Activated CD4-positive, alpha-beta memory T cell treated with anti-CD3 and anti-CD28 coated beads, Interleukin-2, amount 10 ng/mL, durations not matched to agents 7 days and 5 days (primary cell): Measurements from ENCODE around the gene SFT2D1. TPM values are rescaled to one million over a fixed set of nuclear protein-coding genes. Genes with fewer than 3 reads are reported as not detected.
"Not testable (repeated sequence)": the region's sequence is repeated elsewhere in the genome, so short reads cannot be mapped to it uniquely, and the experiment has no call there.

ENCODE experiments used
- CTCF ChIA-PET: fragments of 350-600 bp; sonication (Branson Sonifier 250); formaldehyde crosslinking; loops from one replicate; lab custom pipeline; 2021; ENCODE audit warnings: antibody characterized with exemption, inconsistent platforms; lab: Charles Lee
- POLR2A ChIA-PET: fragments of 350-600 bp; sonication (Branson Sonifier 250); formaldehyde crosslinking; loops from one replicate; lab custom pipeline; 2021; ENCODE audit warnings: antibody characterized with exemption; lab: Charles Lee
- DNase-seq: peaks from one replicate; pipeline ENCODE4 v3.0.0-alpha.2; 2020
- H3K27ac Mint-ChIP-seq: one replicate; pipeline ENCODE4 v1.8.0; 2021; ENCODE audit warnings: mild to moderate bottlenecking, mixed read lengths
- H3K27me3 Mint-ChIP-seq: one replicate; pipeline ENCODE4 v1.8.0; 2021; ENCODE audit warnings: mixed read lengths
- H3K36me3 Mint-ChIP-seq: one replicate; pipeline ENCODE4 v1.8.0; 2021; ENCODE audit warnings: low read depth, mixed read lengths
- H3K4me1 Mint-ChIP-seq: one replicate; pipeline ENCODE4 v1.8.0; 2021; ENCODE audit warnings: mixed read lengths
- H3K4me3 Mint-ChIP-seq: one replicate; pipeline ENCODE4 v1.8.0; 2021; ENCODE audit warnings: mild to moderate bottlenecking, mixed read lengths
- H3K9me3 Mint-ChIP-seq: one replicate; pipeline ENCODE4 v1.8.0; 2021; ENCODE audit warnings: mixed read lengths
- total RNA-seq, 2 experiments: library from RNA; stranded (reverse); gene quantifications; one replicate each; pipeline ENCODE4 v1.2.3, GENCODE V29; 2021

SFT2D1 gene
- total RNA-seq, 2 experiments from 2014 or later = 70.0 to 72.0 TPM

GRCh38 chr6:166381381-166381732, 39.0 kb upstream of the SFT2D1 start:
- Mint-ChIP-seq H3K27ac (peak overlapping the region; percentile 80), H3K27me3 (no peaks in the 10 kb centered on the region), H3K4me1 (peaks cover 19% of the 10 kb centered on the region), H3K9me3 (no peaks in the 10 kb centered on the region), H3K4me3 (peak overlapping the region; percentile 91), H3K36me3 (no peaks in the 10 kb centered on the region)
- CTCF ChIA-PET = interaction anchor here (0.6 to 4.5 kb wide), 43 partner anchors 9 to 284 kb away, joined by 3 to 38 read pairs (median 5); partner anchors contain the start of gene SFT2D1
- DNase-seq = no peak
- POLR2A ChIA-PET = interaction anchor here (0.9 to 1.3 kb wide), 6 partner anchors 36 to 125 kb away, joined by 3 to 8 read pairs (median 5); partner anchors contain the start of gene SFT2D1

- Mint-ChIP-seq H3K4me1 (peaks cover 19% of the 10 kb centered on the region), H3K27me3 (no peaks in the 10 kb centered on the region), H3K4me3 (no peak overlapping the region), H3K9me3 (no peaks in the 10 kb centered on the region), H3K36me3 (no peaks in the 10 kb centered on the region), H3K27ac (no peak overlapping the region)
- no peak for DNase-seq
- ChIA-PET POLR2A (interaction anchor here (1.9 kb wide), 1 partner anchor 37 kb away, joined by 6 read pairs; the partner anchor contains the start of gene SFT2D1), CTCF (interaction anchor here (1.0 to 4.5 kb wide), 7 partner anchors 21 to 103 kb away, joined by 3 to 38 read pairs (median 21); partner anchors contain the start of gene SFT2D1)
Observed at GRCh38 chr6:166379800-166380199, 37.5 kb upstream of the SFT2D1 start.

GRCh38 chr6:166379103-166379586, 36.8 kb upstream of the SFT2D1 start:
- Mint-ChIP-seq H3K9me3 (no peaks in the 10 kb centered on the region), H3K4me3 (no peak overlapping the region), H3K27ac (no peak overlapping the region), H3K36me3 (no peaks in the 10 kb centered on the region), H3K27me3 (no peaks in the 10 kb centered on the region), H3K4me1 (peaks cover 14% of the 10 kb centered on the region)
- POLR2A ChIA-PET = interaction anchor here (1.9 kb wide), 1 partner anchor 36 kb away, joined by 6 read pairs; the partner anchor contains the start of gene SFT2D1
- DNase-seq = no peak
- CTCF ChIA-PET = interaction anchor here (1.0 to 4.5 kb wide), 8 partner anchors 9 to 103 kb away, joined by 3 to 38 read pairs (median 6); partner anchors contain the start of gene SFT2D1

GRCh38 chr6:166377721-166378120, 35.4 kb upstream of the SFT2D1 start:
- Mint-ChIP-seq H3K36me3 (no peaks in the 10 kb centered on the region), H3K9me3 (no peaks in the 10 kb centered on the region), H3K4me1 (peaks cover 10% of the 10 kb centered on the region), H3K27ac (no peak overlapping the region), H3K27me3 (no peaks in the 10 kb centered on the region), H3K4me3 (no peak overlapping the region)
- ChIA-PET CTCF (interaction anchor here (0.6 to 4.5 kb wide), 4 partner anchors 23 to 101 kb away, joined by 3 to 31 read pairs (median 4); no protein-coding TSS in a partner anchor), POLR2A (interaction anchor here (1.9 kb wide), 1 partner anchor 35 kb away, joined by 6 read pairs; the partner anchor contains the start of gene SFT2D1)
- no peak for DNase-seq

GRCh38 chr6:166375013-166375412, 32.7 kb upstream of the SFT2D1 start:
- H3K36me3 Mint-ChIP-seq = no peaks in the 10 kb centered on the region
- CTCF ChIA-PET = interaction anchor here (1.0 kb wide), 1 partner anchor 16 kb away, joined by 3 read pairs; no protein-coding TSS in a partner anchor
- no peak overlapping the region for H3K4me3 Mint-ChIP-seq
- H3K27me3 Mint-ChIP-seq = no peaks in the 10 kb centered on the region
- H3K9me3 Mint-ChIP-seq = no peaks in the 10 kb centered on the region
- H3K27ac Mint-ChIP-seq = no peak overlapping the region
- POLR2A ChIA-PET = no interaction called here
- DNase-seq = no peak
- no peaks in the 10 kb centered on the region for H3K4me1 Mint-ChIP-seq

GRCh38 chr6:166370489-166370888, 28.1 kb upstream of the SFT2D1 start:
- DNase-seq = no peak
- H3K9me3 Mint-ChIP-seq = no peaks in the 10 kb centered on the region
- no peak overlapping the region for H3K27ac Mint-ChIP-seq
- H3K27me3 Mint-ChIP-seq = no peaks in the 10 kb centered on the region
- no peak overlapping the region for H3K4me3 Mint-ChIP-seq
- POLR2A ChIA-PET = no interaction called here
- peaks cover 3% of the 10 kb centered on the region for H3K36me3 Mint-ChIP-seq
- H3K4me1 Mint-ChIP-seq = peaks cover 2% of the 10 kb centered on the region
- CTCF ChIA-PET = interaction anchor here (1.5 to 2.0 kb wide), 2 partner anchors 8 to 11 kb away, joined by 4 to 7 read pairs; no protein-coding TSS in a partner anchor

GRCh38 chr6:166369782-166370181, 27.4 kb upstream of the SFT2D1 start:
- peaks cover 3% of the 10 kb centered on the region for H3K36me3 Mint-ChIP-seq
- no peak overlapping the region for H3K27ac Mint-ChIP-seq
- CTCF ChIA-PET = interaction anchor here (1.5 kb wide), 1 partner anchor 9 kb away, joined by 4 read pairs; no protein-coding TSS in a partner anchor

GRCh38 chr6:166366921-166367320, 24.6 kb upstream of the SFT2D1 start:
- Mint-ChIP-seq H3K4me3 (no peak overlapping the region), H3K36me3 (peaks cover 10% of the 10 kb centered on the region), H3K9me3 (no peaks in the 10 kb centered on the region), H3K4me1 (peaks cover 2% of the 10 kb centered on the region), H3K27ac (no peak overlapping the region), H3K27me3 (no peaks in the 10 kb centered on the region)
- no peak for DNase-seq
- ChIA-PET CTCF (interaction anchor here (1.0 to 1.9 kb wide), 2 partner anchors 14 to 91 kb away, joined by 4 to 13 read pairs; no protein-coding TSS in a partner anchor), POLR2A (no interaction called here)

More at GRCh38 chr6:166369782-166370181, 27.4 kb upstream of the SFT2D1 start:
- Mint-ChIP-seq H3K4me1 (peaks cover 2% of the 10 kb centered on the region), H3K9me3 (no peaks in the 10 kb centered on the region), H3K4me3 (no peak overlapping the region), H3K27me3 (no peaks in the 10 kb centered on the region)
- POLR2A ChIA-PET = no interaction called here
- no peak for DNase-seq

- Mint-ChIP-seq H3K27me3 (no peaks in the 10 kb centered on the region), H3K4me3 (no peak overlapping the region), H3K4me1 (peaks cover 2% of the 10 kb centered on the region), H3K9me3 (no peaks in the 10 kb centered on the region), H3K27ac (no peak overlapping the region), H3K36me3 (peaks cover 10% of the 10 kb centered on the region)
- POLR2A ChIA-PET = no interaction called here
- CTCF ChIA-PET = interaction anchor here (1.9 kb wide), 1 partner anchor 15 kb away, joined by 13 read pairs; no protein-coding TSS in a partner anchor
- DNase-seq = no peak
Observed at GRCh38 chr6:166365806-166366205, 23.5 kb upstream of the SFT2D1 start.

- Mint-ChIP-seq H3K27ac (no peak overlapping the region), H3K4me3 (no peak overlapping the region), H3K9me3 (no peaks in the 10 kb centered on the region), H3K4me1 (peaks cover 2% of the 10 kb centered on the region), H3K36me3 (peaks cover 10% of the 10 kb centered on the region), H3K27me3 (peaks cover under 1% of the 10 kb centered on the region)
- CTCF ChIA-PET = interaction anchor here (1.2 to 1.5 kb wide), 3 partner anchors 16 to 52 kb away, joined by 3 to 8 read pairs (median 4); no protein-coding TSS in a partner anchor
- no peak for DNase-seq
- POLR2A ChIA-PET = no interaction called here
Observed at GRCh38 chr6:166365221-166365620, 22.9 kb upstream of the SFT2D1 start.

GRCh38 chr6:166364456-166364855, 22.1 kb upstream of the SFT2D1 start:
- CTCF ChIA-PET = interaction anchor here (1.2 to 1.5 kb wide), 3 partner anchors 17 to 52 kb away, joined by 3 to 8 read pairs (median 4); no protein-coding TSS in a partner anchor
- Mint-ChIP-seq H3K27me3 (peaks cover 7% of the 10 kb centered on the region), H3K36me3 (peaks cover 10% of the 10 kb centered on the region), H3K4me3 (no peak overlapping the region), H3K9me3 (no peaks in the 10 kb centered on the region), H3K4me1 (no peaks in the 10 kb centered on the region), H3K27ac (no peak overlapping the region)
- POLR2A ChIA-PET = no interaction called here
- no peak for DNase-seq

GRCh38 chr6:166362427-166362826, 20.1 kb upstream of the SFT2D1 start:
- CTCF ChIA-PET = interaction anchor here (1.1 kb wide), 1 partner anchor 19 kb away, joined by 5 read pairs; no protein-coding TSS in a partner anchor
- H3K4me3 Mint-ChIP-seq, H3K36me3 Mint-ChIP-seq, H3K9me3 Mint-ChIP-seq, DNase-seq, H3K27ac Mint-ChIP-seq, H3K4me1 Mint-ChIP-seq, POLR2A ChIA-PET: not testable (repeated sequence)
- H3K27me3 Mint-ChIP-seq = peaks cover 22% of the 10 kb centered on the region

GRCh38 chr6:166361077-166361429, 18.7 kb upstream of the SFT2D1 start:
- no peak overlapping the region for H3K27ac Mint-ChIP-seq
- no peak for DNase-seq
- H3K27me3 Mint-ChIP-seq = peaks cover 27% of the 10 kb centered on the region
- POLR2A ChIA-PET = interaction anchor here (1.2 kb wide), 1 partner anchor 19 kb away, joined by 3 read pairs; no protein-coding TSS in a partner anchor
- CTCF ChIA-PET = no interaction called here
- H3K9me3 Mint-ChIP-seq = no peaks in the 10 kb centered on the region
- H3K4me1 Mint-ChIP-seq = no peaks in the 10 kb centered on the region
- no peak overlapping the region for H3K4me3 Mint-ChIP-seq
- peaks cover 7% of the 10 kb centered on the region for H3K36me3 Mint-ChIP-seq
